GM12878 (cell line): ENCODE measurements around the gene ZNF670. TPM values are rescaled to one million over a fixed set of nuclear protein-coding genes. Genes with fewer than 3 reads are reported as not detected.
A peak's percentile ranks its signal among the peaks of the same experiment; 100 is the strongest.

Source experiments
- BMI1 ChIP-seq: fragments of 450-650 bp; IDR thresholded peaks from 2 replicates; pipeline ENCODE4 v1.6.1; 2016; ENCODE audit warnings: mild to moderate bottlenecking, moderate library complexity, borderline replicate concordance
- CEBPB ChIP-seq, 2 experiments: fragments of 150-350 bp in 1 of 2; IDR thresholded peaks; 2 replicates each; pipeline ENCODE4 v1.6.1; 2012 to 2014; ENCODE audit warnings: low read depth in 2 of 2, low read length in 2 of 2, borderline replicate concordance in 1 of 2, inconsistent platforms in 1 of 2
- EZH2 ChIP-seq: IDR thresholded peaks from 2 replicates; pipeline ENCODE4 v1.6.1; 2012; ENCODE audit warnings: low read depth, mild to moderate bottlenecking, control low read depth, inconsistent platforms, low read length, borderline replicate concordance; ENCODE audit not compliant: control insufficient read depth
- JUND ChIP-seq: IDR thresholded peaks from 2 replicates; pipeline ENCODE4 v1.6.1; 2012; ENCODE audit warnings: low read depth, mild to moderate bottlenecking, low read length, improper control_type of control experiment, moderate library complexity
- MEF2B ChIP-seq: fragments of 450-650 bp; IDR thresholded peaks from 2 replicates; pipeline ENCODE4 v1.6.1; 2018; ENCODE audit warnings: mild to moderate bottlenecking, moderate library complexity; ENCODE audit not compliant: partially characterized antibody, poor library complexity, severe bottlenecking
- MTA2 ChIP-seq: fragments of 450-650 bp; IDR thresholded peaks from 2 replicates; pipeline ENCODE4 v1.6.1; 2016; ENCODE audit warnings: low read depth, mild to moderate bottlenecking, moderate library complexity
- NBN ChIP-seq: fragments of 450-650 bp; IDR thresholded peaks from 2 replicates; pipeline ENCODE4 v1.6.1; 2016
- NRF1 ChIP-seq: conservative IDR thresholded peaks from 2 replicates; pipeline ENCODE4 v1.6.1; 2011; ENCODE audit warnings: mild to moderate bottlenecking, low read depth, low read length, improper control_type of control experiment
- POLR2AphosphoS2 ChIP-seq: IDR thresholded peaks from 2 replicates; pipeline ENCODE4 v1.6.1; 2011; ENCODE audit warnings: low read depth, mild to moderate bottlenecking, low read length, improper control_type of control experiment, moderate library complexity
- SPI1 ChIP-seq: IDR thresholded peaks from 2 replicates; pipeline ENCODE4 v1.6.1; 2011; ENCODE audit warnings: low read depth, mild to moderate bottlenecking, low read length, moderate library complexity, borderline replicate concordance; ENCODE audit not compliant: insufficient read depth
- SUPT20H ChIP-seq: IDR thresholded peaks from 2 replicates; pipeline ENCODE4 v1.6.1; 2011; ENCODE audit warnings: low read depth, mild to moderate bottlenecking, low read length, moderate library complexity, borderline replicate concordance; ENCODE audit not compliant: control insufficient read depth
- TBL1XR1 ChIP-seq: IDR thresholded peaks from 2 replicates; pipeline ENCODE4 v1.6.1; 2012; ENCODE audit warnings: low read depth, low read length, improper control_type of control experiment
- TCF3 ChIP-seq: IDR thresholded peaks from 2 replicates; pipeline ENCODE4 v1.6.1; 2012; ENCODE audit warnings: low read depth, mild to moderate bottlenecking, low read length, borderline replicate concordance; ENCODE audit not compliant: insufficient read depth
- ZNF207 ChIP-seq: fragments of 450-650 bp; IDR thresholded peaks from 2 replicates; pipeline ENCODE4 v1.6.1; 2014; ENCODE audit warnings: antibody characterized with exemption, mild to moderate bottlenecking, borderline replicate concordance
- ZNF622 ChIP-seq: fragments of 450-650 bp; IDR thresholded peaks from 2 replicates; pipeline ENCODE4 v1.6.1; 2017; ENCODE audit warnings: mild to moderate bottlenecking, inconsistent platforms
- polyA plus RNA-seq, 11 experiments: library from polyadenylated mRNA; depleted of rRNA in 4 of 11; unstranded in 6 of 11; stranded (reverse) in 5 of 11; fragments of >200 nt; fragmentation: Nextera tagmentation in 4 of 11; fragmentation: Illumina TruSeq in 1 of 11; extraction: Ambion mirVana in 4 of 11; extraction: Trizol in 1 of 11; gene quantifications; 1 replicate in 1 of 11; 2 replicates in 10 of 11; pipeline versions ENCODE4 v1.2.1 to v1.2.3, GENCODE V29; 2011 to 2016; ENCODE audit warnings: inconsistent platforms in 2 of 11, missing spikeins in 2 of 11, low read depth in 1 of 11
- total RNA-seq, 4 experiments: library from RNA; depleted of rRNA in 3 of 4; stranded (reverse); fragments of >200 nt in 3 of 4; fragmentation: Illumina TruSeq in 1 of 4; extraction: Trizol in 1 of 4; gene quantifications; 2 replicates each; pipeline versions ENCODE4 v1.2.1 to v1.2.3, GENCODE V29; 2013 to 2021
- TF ChIP-seq, protein P1 (sequence below): IDR thresholded peaks from 2 replicates; pipeline ENCODE4 v1.6.1; 2012; ENCODE audit warnings: low read length, inconsistent platforms
- TF ChIP-seq, protein P2 (sequence below): IDR thresholded peaks from 2 replicates; pipeline ENCODE4 v1.6.1; 2012; ENCODE audit warnings: low read depth, low read length, improper control_type of control experiment
- TF ChIP-seq, protein P3 (sequence below): IDR thresholded peaks from 2 replicates; pipeline ENCODE4 v1.6.1; 2011; ENCODE audit warnings: low read depth, low read length, improper control_type of control experiment, borderline replicate concordance
- TF ChIP-seq, protein P4 (sequence below): IDR thresholded peaks from 2 replicates; pipeline ENCODE4 v1.6.1; 2012; ENCODE audit warnings: mild to moderate bottlenecking, low read depth, low read length
- TF ChIP-seq, protein P5 (sequence below): fragments of 450-650 bp; IDR thresholded peaks from 2 replicates; pipeline ENCODE4 v1.6.1; 2016; ENCODE audit warnings: mild to moderate bottlenecking

Gene ZNF670
- total and polyA plus RNA-seq, 10 of the 15 experiments (the other 5 are each of a cell fraction or from before 2014, with no cell fraction given): 3.0 to 9.0 (median 5.3) TPM

DNA sequence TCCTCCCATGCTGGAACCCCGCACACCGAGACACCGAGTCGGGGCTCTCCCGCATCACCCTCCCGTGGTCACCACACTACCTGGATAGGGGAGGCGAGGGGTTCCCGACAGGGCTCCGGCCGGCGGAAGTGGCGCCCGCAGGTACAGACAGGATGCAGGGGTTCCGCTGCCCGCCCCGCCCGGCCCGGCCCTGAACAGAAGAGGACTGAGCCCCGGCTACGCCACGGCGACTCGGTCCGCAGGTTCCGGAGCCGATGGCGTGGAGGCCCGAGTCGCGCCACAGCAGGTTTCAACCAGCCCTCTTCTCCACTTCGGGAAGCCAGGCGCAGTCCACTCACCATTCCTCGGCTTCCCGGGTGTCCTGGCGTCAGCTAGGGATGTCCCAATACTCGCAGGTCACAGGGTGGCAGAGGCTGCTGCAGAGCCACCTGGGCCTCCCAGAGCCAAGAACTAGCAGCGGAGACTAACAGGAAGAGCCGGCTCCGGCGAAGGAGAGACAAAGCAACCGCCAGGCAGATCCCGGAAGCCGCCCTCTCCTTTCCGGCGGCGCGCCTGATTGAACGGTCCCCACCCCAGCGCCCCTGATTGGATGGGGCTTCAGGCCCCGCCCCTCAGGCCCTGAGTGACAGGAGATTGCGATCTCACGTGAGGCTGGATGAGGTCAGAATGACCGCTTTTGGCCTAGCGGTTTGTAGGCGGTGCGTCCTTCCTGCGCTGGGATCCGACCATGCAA lies 25.4 kb upstream of the ZNF670 start, which contains the start of gene ZNF669 (continued):
- TF ChIP-seq, protein P1, sequence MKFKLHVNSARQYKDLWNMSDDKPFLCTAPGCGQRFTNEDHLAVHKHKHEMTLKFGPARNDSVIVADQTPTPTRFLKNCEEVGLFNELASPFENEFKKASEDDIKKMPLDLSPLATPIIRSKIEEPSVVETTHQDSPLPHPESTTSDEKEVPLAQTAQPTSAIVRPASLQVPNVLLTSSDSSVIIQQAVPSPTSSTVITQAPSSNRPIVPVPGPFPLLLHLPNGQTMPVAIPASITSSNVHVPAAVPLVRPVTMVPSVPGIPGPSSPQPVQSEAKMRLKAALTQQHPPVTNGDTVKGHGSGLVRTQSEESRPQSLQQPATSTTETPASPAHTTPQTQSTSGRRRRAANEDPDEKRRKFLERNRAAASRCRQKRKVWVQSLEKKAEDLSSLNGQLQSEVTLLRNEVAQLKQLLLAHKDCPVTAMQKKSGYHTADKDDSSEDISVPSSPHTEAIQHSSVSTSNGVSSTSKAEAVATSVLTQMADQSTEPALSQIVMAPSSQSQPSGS: no peak
- TF ChIP-seq, protein P2, sequence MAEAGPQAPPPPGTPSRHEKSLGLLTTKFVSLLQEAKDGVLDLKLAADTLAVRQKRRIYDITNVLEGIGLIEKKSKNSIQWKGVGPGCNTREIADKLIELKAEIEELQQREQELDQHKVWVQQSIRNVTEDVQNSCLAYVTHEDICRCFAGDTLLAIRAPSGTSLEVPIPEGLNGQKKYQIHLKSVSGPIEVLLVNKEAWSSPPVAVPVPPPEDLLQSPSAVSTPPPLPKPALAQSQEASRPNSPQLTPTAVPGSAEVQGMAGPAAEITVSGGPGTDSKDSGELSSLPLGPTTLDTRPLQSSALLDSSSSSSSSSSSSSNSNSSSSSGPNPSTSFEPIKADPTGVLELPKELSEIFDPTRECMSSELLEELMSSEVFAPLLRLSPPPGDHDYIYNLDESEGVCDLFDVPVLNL: peak; percentile 58; the same call in 1 of the 2 replicates
- TF ChIP-seq ZNF622: no peak
- TF ChIP-seq NRF1: no peak
- TF ChIP-seq SPI1: no peak
- 0 out of 2 replicates have a peak, but pooled peaks have one; percentile 6 for TF ChIP-seq MTA2
- TF ChIP-seq, protein P3, sequence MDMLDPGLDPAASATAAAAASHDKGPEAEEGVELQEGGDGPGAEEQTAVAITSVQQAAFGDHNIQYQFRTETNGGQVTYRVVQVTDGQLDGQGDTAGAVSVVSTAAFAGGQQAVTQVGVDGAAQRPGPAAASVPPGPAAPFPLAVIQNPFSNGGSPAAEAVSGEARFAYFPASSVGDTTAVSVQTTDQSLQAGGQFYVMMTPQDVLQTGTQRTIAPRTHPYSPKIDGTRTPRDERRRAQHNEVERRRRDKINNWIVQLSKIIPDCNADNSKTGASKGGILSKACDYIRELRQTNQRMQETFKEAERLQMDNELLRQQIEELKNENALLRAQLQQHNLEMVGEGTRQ: peak; percentile 6; the same call in 1 of the 2 replicates
- TF ChIP-seq POLR2AphosphoS2: peak; percentile 59; the same call in 1 of the 2 replicates
- peak; percentile 40 for TF ChIP-seq MEF2B
- no peak for TF ChIP-seq CEBPB (IDR thresholded peaks at IDR 0.05; ENCODE audit: borderline replicate concordance in 1 of 2, low read depth in 2 of 2, low read length in 2 of 2)
- TF ChIP-seq JUND: 0 out of 2 replicates have a peak, but pooled peaks have one; percentile 46
- TF ChIP-seq ZNF207: peak; percentile 75; the same call in 1 of the 2 replicates
- TF ChIP-seq TCF3: peak; percentile 24; the same call in 1 of the 2 replicates
- TF ChIP-seq EZH2: no peak
- TF ChIP-seq, protein P4, sequence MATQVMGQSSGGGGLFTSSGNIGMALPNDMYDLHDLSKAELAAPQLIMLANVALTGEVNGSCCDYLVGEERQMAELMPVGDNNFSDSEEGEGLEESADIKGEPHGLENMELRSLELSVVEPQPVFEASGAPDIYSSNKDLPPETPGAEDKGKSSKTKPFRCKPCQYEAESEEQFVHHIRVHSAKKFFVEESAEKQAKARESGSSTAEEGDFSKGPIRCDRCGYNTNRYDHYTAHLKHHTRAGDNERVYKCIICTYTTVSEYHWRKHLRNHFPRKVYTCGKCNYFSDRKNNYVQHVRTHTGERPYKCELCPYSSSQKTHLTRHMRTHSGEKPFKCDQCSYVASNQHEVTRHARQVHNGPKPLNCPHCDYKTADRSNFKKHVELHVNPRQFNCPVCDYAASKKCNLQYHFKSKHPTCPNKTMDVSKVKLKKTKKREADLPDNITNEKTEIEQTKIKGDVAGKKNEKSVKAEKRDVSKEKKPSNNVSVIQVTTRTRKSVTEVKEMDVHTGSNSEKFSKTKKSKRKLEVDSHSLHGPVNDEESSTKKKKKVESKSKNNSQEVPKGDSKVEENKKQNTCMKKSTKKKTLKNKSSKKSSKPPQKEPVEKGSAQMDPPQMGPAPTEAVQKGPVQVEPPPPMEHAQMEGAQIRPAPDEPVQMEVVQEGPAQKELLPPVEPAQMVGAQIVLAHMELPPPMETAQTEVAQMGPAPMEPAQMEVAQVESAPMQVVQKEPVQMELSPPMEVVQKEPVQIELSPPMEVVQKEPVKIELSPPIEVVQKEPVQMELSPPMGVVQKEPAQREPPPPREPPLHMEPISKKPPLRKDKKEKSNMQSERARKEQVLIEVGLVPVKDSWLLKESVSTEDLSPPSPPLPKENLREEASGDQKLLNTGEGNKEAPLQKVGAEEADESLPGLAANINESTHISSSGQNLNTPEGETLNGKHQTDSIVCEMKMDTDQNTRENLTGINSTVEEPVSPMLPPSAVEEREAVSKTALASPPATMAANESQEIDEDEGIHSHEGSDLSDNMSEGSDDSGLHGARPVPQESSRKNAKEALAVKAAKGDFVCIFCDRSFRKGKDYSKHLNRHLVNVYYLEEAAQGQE: no peak
- no peak for TF ChIP-seq SUPT20H
- TF ChIP-seq, protein P5, sequence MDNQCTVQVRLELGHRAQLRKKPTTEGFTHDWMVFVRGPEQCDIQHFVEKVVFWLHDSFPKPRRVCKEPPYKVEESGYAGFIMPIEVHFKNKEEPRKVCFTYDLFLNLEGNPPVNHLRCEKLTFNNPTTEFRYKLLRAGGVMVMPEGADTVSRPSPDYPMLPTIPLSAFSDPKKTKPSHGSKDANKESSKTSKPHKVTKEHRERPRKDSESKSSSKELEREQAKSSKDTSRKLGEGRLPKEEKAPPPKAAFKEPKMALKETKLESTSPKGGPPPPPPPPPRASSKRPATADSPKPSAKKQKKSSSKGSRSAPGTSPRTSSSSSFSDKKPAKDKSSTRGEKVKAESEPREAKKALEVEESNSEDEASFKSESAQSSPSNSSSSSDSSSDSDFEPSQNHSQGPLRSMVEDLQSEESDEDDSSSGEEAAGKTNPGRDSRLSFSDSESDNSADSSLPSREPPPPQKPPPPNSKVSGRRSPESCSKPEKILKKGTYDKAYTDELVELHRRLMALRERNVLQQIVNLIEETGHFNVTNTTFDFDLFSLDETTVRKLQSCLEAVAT: no peak
- TF ChIP-seq TBL1XR1: 0 out of 2 replicates have a peak, but pooled peaks have one; percentile 45
- TF ChIP-seq BMI1: no peak
- TF ChIP-seq NBN: peak; percentile 65; the same call in 1 of the 2 replicates
